Measurements from ENCODE around the gene MROH8. TPM values are rescaled to one million over a fixed set of nuclear protein-coding genes. Genes with fewer than 3 reads are reported as not detected.

MROH8 gene
- total RNA-seq, 2 donors from 2014 or later, result 5.2 to 16.7 TPM

DNA sequence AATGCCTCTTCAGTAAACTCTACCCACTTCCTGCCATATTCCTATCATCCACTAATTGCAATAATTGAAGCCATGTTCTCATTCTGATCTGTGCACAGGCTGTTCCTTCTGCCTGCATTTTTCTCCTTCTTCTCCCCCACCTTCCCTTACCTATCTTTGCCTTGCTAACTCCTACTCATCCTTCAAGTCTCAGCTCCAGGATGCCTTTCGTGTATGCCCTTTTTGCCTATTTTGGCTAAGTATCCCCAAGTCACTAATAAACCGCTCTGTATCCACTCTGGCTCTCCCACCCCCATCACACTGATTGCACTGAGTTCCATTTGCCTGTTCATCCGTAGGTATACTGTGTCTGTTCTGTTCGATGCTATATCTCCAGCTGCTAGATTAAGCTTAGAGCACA, 6.5 kb downstream of the MROH8 start:
- Histone ChIP-seq H3K27ac (no peak overlapping the region), H3K36me3 (no peaks in the 10 kb centered on the region), H3K9me3 (no peaks in the 10 kb centered on the region), H3K27me3 (replicated peaks; ENCODE audit: insufficient read depth) (no peaks in the 10 kb centered on the region), H3K4me3 (no peak overlapping the region), H3K4me1 (replicated peaks) (no peaks in the 10 kb centered on the region)
- WGBS, result 98% methylated on average over 4 of the region's 4 CpGs
- TF ChIP-seq, protein P1, sequence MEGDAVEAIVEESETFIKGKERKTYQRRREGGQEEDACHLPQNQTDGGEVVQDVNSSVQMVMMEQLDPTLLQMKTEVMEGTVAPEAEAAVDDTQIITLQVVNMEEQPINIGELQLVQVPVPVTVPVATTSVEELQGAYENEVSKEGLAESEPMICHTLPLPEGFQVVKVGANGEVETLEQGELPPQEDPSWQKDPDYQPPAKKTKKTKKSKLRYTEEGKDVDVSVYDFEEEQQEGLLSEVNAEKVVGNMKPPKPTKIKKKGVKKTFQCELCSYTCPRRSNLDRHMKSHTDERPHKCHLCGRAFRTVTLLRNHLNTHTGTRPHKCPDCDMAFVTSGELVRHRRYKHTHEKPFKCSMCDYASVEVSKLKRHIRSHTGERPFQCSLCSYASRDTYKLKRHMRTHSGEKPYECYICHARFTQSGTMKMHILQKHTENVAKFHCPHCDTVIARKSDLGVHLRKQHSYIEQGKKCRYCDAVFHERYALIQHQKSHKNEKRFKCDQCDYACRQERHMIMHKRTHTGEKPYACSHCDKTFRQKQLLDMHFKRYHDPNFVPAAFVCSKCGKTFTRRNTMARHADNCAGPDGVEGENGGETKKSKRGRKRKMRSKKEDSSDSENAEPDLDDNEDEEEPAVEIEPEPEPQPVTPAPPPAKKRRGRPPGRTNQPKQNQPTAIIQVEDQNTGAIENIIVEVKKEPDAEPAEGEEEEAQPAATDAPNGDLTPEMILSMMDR (IDR thresholded peaks at IDR 0.05), result no peak
- TF ChIP-seq POLR2AphosphoS5 (IDR thresholded peaks at IDR 0.05) (no peak), POLR2A (IDR thresholded peaks at IDR 0.05) (no peak)
- DNase-seq (ENCODE audit: low spot score), result no peak
- intact Hi-C loops (cut with DNase I), result no loop called here

DNA sequence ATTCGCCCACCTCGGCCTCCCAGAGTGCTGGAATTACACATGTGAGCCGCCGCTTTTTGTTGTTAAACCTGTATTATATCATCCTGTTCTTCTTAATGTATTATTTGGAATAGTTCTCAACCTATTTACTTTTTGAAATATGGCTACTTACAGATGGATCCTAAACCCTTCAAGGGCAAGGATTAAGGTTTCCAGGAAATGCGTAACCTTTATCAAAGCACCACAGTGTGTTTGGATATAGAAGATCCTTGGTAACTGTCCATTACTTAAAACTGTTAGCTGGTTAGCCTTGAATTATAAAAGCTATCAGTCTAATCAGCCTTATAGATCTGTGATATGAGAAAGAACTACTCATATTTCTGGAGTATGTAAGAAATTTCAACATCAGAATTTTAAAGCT, 12.5 kb downstream of the MROH8 start:
- Histone ChIP-seq H3K36me3 (no peaks in the 10 kb centered on the region), H3K27ac (no peak overlapping the region), H3K4me1 (replicated peaks) (no peaks in the 10 kb centered on the region), H3K4me3 (no peak overlapping the region), H3K9me3 (no peaks in the 10 kb centered on the region), H3K27me3 (replicated peaks; ENCODE audit: insufficient read depth) (no peaks in the 10 kb centered on the region)
- intact Hi-C loops (cut with DNase I), result no loop called here
- 95% methylated on average over 5 of the region's 5 CpGs for WGBS
- TF ChIP-seq POLR2AphosphoS5 (IDR thresholded peaks at IDR 0.05) (no peak), POLR2A (IDR thresholded peaks at IDR 0.05) (no peak)
- TF ChIP-seq, protein P1 (IDR thresholded peaks at IDR 0.05), result no peak
- DNase-seq (ENCODE audit: low spot score), result no peak

DNA sequence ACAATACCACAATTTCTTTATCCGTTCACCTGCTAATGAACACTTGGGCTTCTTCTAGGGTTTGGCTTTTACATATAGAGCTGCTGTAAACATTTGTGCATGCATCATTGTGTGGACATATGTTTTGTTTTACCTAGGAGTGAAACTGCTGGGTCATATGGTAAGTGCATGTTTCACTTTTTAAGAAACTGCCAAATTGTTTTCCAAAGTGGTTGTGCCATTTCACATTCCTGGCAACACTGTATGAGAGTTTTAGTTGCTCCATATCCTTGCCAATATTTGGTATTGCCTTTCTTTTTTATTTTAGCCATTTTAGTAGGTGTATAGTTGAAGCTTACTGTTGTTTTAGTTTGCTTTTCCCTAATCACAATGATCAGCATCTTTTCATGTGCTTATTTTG, 14.3 kb downstream of the MROH8 start:
- no peaks in the 10 kb centered on the region for H3K9me3 ChIP-seq
- WGBS, result 100% methylated on average over 1 of the region's 1 CpG
- no peak overlapping the region for H3K27ac ChIP-seq
- intact Hi-C loops (cut with DNase I), result no loop called here
- TF ChIP-seq, protein P1 (IDR thresholded peaks at IDR 0.05), result no peak
- no peak for TF ChIP-seq POLR2AphosphoS5 (IDR thresholded peaks at IDR 0.05)
- TF ChIP-seq POLR2A (IDR thresholded peaks at IDR 0.05), result no peak
- H3K4me1 ChIP-seq (replicated peaks), result no peaks in the 10 kb centered on the region
- H3K36me3 ChIP-seq, result no peaks in the 10 kb centered on the region
- H3K4me3 ChIP-seq, result no peak overlapping the region
- H3K27me3 ChIP-seq (replicated peaks; ENCODE audit: insufficient read depth), result no peaks in the 10 kb centered on the region
- DNase-seq (ENCODE audit: low spot score), result no peak

DNA sequence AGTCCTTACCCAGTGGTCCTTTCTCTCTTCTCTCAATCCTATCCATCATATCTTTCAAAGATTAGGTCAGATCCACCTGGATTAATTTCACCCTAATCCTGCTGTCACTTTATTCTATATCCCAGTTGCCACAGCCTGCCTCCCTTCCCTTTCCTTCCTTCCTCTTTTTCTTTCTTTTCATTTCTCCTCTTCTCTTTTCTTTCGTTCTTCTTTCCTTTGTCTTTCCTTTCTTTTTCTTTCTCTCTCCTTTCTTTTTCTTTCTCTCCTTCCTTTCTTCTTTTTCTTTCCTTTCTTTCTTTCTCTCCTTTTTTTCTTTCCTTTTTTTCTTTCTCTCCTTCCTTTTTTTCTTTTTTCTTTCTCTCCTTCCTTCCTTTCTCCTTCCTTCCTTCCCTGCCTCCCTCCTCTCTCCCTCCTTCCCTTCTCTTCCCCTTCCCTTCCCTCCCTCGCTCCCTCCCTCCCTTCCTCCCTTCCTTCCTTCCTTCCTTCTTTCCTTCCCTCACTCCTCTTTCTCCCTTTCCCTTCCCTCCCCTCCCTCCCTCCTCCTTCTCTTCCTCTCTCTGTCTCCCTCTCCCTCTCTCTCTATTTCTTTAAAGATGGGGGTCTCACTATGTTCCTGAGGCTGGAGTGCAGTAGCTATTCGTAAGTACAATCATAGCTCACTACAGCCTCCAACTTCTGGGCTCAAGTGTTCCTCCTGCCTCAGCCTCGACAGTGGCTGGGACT, 15.4 kb downstream of the MROH8 start:
- H3K27ac ChIP-seq, result no peak overlapping the region
- no peaks in the 10 kb centered on the region for H3K27me3 ChIP-seq (replicated peaks; ENCODE audit: insufficient read depth)
- TF ChIP-seq, protein P1 (IDR thresholded peaks at IDR 0.05), result no peak
- TF ChIP-seq POLR2A (IDR thresholded peaks at IDR 0.05) (no peak), POLR2AphosphoS5 (IDR thresholded peaks at IDR 0.05) (no peak)
- no peak overlapping the region for H3K4me3 ChIP-seq
- 93% methylated on average over 4 of the region's 4 CpGs for WGBS
- intact Hi-C loops (cut with DNase I), result no loop called here
- DNase-seq (ENCODE audit: low spot score), result no peak
- no peaks in the 10 kb centered on the region for H3K4me1 ChIP-seq (replicated peaks)
- no peaks in the 10 kb centered on the region for H3K36me3 ChIP-seq
- H3K9me3 ChIP-seq, result no peaks in the 10 kb centered on the region

DNA sequence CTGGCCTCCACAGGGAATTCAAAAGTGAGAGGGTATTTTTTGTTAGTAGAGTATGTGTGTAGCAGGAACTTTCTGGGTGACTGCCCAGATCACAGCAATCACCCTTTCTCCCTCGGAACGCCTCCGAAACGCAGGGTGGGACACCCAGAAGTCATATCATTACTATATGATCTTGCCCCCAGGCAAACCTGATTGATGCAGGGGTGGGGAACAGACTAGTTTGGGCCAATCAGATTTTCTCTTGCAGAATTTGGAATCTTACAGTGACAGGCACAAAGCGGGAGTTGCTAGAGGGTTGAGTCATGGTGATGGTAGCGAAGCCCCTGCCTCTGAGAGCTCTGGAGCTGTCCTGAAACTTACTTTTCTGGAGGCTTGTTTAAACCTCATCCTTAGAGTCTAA, 16.7 kb downstream of the MROH8 start:
- 41% methylated on average over 6 of the region's 6 CpGs for WGBS
- intact Hi-C loops (cut with DNase I), result no loop called here
- Histone ChIP-seq H3K4me1 (replicated peaks) (no peaks in the 10 kb centered on the region), H3K36me3 (no peaks in the 10 kb centered on the region), H3K27me3 (replicated peaks; ENCODE audit: insufficient read depth) (no peaks in the 10 kb centered on the region), H3K9me3 (no peaks in the 10 kb centered on the region), H3K27ac (no peak overlapping the region), H3K4me3 (no peak overlapping the region)
- TF ChIP-seq POLR2A (IDR thresholded peaks at IDR 0.05) (no peak), POLR2AphosphoS5 (IDR thresholded peaks at IDR 0.05) (no peak)
- TF ChIP-seq, protein P1 (IDR thresholded peaks at IDR 0.05), result no peak
- no peak for DNase-seq (ENCODE audit: low spot score)
